CD4-positive, alpha-beta T cell treated with Interleukin-12 subunit alpha and Interleukin-12 subunit beta, for 1 hour (primary cell): ENCODE data around the gene IPO4.

Experiments used
- DNase-seq: peaks from one replicate; pipeline ENCODE4 v3.0.0-alpha.2; 2020

The IPO4 gene

GRCh38 chr14:24194186-24194872 is 5.7 kb upstream of the IPO4 start:
- no peak for DNase-seq

- no peak for DNase-seq
Observed at GRCh38 chr14:24192933-24193332, 4.3 kb upstream of the IPO4 start.

- no peak for DNase-seq
Observed at GRCh38 chr14:24190416-24190815, 1.8 kb upstream of the IPO4 start.

DNA sequence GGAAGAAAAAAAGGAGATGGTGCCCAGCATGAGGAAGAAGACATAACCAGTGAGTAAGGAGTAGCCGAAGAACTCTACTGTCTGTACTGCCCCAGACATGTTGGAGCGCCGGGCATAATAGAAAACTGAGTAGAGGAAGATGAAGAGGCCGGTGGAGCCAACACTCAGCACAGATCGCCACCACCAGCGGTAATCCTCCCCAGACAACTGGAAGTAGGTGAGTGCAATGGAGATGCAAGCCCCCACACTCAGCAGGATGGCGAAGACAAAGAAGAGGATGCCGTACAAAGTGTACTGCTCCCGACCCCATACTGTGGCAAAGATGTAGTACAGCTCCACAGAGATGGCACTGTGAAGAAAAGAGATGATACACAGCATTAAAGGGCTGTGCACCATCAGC is 844 bp upstream of the IPO4 start:
- no peak for DNase-seq

GRCh38 chr14:24189059-24189375 is 401 bp upstream of the IPO4 start:
- no peak for DNase-seq

DNA sequence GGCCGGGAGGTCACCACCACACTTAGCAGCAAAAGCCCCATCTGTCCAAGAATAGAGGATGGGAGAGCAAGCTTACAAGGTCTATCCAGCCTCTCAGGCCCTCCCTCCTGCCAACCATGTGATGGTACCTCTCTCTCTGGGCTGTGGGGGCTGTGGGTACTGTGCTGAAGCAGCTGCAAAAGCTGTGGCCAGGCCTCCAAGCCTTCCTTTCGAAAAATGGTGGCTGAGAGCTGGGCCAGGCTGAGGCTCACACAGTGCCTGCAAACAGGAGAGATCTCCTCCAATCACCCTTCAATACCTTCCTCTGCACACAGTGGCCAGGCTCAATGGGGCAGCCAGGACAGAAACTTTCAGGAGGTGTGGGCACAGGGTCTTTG is 1.1 kb downstream of the IPO4 start:
- no peak for DNase-seq

DNA sequence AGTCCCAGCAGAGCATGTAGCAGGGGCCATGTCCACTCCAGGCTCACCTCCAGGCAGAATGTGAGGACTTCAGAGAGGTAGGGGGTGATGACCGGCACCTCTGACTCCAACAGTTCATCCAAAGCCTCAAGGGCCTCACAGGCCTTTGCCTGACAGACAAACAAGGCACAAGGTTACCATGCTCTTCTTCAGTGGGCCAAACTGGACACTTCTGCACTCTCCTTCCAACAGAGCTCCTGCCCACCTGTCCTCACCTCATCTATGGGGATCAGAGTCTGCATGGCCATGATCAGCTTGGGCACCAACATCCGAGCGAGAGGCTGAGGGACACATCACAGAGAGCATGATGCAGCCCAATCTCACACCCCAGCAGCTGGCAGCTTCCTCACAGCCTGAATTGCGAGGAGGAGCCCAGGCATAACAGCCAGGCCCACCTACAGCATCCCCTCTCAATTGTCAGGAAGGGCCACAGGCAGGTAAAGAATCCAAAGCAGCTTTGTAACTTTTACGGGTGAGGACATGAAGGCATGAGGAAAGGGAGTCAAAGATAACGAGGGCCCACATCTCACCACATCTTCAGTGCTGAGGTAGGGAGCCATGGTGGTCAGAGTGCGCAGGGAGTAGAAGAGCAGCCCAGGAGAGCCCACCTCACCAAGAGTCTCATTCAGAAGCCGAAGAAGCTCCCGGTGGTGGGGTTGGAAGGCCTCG is 1.6 kb downstream of the IPO4 start:
- no peak for DNase-seq

DNA sequence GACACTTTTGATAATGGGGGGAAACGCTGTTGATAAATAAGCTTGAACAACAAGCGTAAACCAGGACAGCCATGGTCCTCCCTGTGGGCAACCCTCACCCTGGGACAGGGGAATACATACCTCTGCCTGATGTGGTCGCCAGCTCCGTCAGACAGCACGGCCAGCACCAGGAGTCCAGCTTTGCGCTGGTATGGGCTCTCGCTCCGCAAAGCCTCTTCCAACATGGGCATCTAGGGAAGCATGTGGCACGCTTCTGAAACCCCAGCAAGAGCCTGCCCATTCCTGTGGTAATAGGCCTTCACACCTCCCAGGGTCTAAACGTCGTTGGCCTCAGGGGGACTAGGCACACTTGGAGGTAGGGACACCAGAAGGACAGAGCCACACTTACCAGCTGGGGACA is 2.9 kb downstream of the IPO4 start:
- DNase-seq, result no peak

- DNase-seq, result no peak
Observed at GRCh38 chr14:24185026-24185425, 3.6 kb downstream of the IPO4 start.

- no peak for DNase-seq
Observed at GRCh38 chr14:24184104-24184970, 4.3 kb downstream of the IPO4 start.

GRCh38 chr14:24183014-24183481 is 5.6 kb downstream of the IPO4 start:
- DNase-seq, result no peak

GRCh38 chr14:24182110-24182882 is 6.3 kb downstream of the IPO4 start:
- DNase-seq, result no peak

DNA sequence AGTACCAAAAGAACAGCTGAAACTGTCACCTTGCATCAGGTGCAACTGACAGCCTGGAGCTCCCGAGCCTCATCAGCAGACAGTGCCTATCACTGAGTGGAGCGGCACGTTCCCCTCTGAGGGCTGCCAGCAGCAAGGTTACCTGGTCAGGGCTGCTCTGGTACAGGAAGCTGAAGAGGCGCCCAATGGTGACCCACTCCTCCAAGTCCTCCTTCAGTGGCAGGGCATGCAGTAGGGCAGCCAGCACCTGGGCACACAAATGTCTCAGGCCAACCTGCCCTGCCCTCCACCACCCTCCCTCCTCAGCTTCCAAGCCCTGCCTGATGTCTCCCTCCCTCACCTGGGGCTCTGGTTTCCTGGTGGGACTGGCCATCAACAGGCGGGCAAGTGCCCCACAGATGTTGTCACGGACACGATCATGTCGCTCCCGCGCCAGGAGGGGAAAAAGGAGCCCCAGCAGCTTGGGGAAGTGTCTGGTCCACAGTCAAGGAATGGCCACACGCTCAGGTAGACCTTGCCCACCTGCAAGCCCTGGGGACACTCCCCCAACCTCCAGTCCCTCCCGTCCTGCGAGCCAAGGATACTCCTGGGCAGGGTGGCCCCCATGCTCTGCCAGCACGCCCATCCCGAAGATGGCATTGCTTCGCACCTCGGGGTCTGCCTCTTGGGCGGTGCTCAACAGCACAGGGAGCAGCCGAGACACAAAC is 7.1 kb downstream of the IPO4 start:
- DNase-seq, result no peak

GRCh38 chr14:24179961-24180796 is 8.4 kb downstream of the IPO4 start:
- DNase-seq, result no peak

GRCh38 chr14:24179294-24179960 is 9.2 kb downstream of the IPO4 start:
- DNase-seq, result no peak

GRCh38 chr14:24178399-24179178 is 10.0 kb downstream of the IPO4 start:
- no peak for DNase-seq

DNA sequence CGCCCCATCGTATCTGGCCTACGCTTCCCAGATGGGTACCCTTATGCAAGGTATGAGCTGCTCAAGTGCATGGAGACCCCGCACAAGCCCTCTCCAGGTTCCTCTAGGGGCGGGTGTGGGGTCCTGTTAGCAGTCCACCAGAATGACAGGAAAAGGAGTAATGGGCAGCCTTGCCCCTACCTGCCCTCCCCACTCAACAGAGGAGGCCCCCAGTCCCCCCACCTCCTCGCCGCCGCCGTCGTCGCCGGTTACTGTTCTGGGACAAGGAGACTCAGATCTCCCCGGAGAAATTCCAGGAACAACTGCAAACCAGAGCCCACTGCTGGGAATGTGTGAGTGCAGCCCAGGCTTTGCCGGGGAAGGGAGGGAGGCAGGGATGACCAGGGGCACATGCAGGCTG is 10.7 kb downstream of the IPO4 start:
- DNase-seq, result no peak

DNA sequence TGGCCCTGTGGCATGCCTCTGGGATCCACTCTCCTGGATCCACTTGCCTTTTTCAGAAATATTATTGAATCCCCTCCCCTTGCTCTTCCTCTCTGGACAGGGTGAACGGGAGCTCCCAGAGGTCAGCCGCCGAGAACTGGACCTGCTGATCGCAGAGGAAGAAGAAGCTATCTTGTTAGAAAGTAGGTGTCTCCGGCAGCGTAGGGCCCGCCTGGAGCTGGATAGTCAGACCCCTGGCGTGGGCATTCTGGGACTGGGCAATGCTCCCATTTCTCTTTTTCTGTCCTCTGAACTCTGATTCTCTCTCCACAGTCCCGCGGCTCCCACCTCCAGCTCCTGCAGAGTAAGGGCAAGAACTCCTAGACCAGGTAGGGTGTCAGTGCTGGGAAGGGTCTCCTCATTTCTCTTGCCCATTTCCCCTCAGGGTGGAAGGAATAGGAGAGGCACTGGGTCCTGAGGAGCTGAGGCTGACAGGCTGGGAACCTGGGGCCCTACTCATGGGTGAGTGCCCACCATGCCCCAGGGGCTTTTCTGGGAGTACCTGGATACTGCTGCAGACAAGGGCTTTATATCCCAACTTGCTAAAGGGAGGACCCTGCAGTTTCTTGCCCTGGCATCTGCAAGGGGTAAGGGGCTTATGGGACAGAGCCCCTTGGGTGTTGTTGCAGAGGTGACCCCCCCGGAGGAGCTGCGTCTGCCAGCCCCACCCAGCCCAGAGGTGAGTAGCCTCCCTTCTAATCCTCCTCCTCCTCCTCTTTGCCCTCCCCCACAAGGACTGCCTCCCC is 11.4 kb downstream of the IPO4 start:
- no peak for DNase-seq

GRCh38 chr14:24176599-24176998 is 12.0 kb downstream of the IPO4 start:
- no peak for DNase-seq
